Activated T-helper 1 cell treated with anti-CD3 and anti-CD28 coated beads, Interleukin-12 subunit alpha, Interleukin-12 subunit beta, Interleukin-2, Interleukin-4 antibody, amounts not matched to agents 30 ng/mL and 10 ng/mL and 1 ng/mL, durations not matched to agents 14 hours and 24 hours and 36 hours (primary cell): ENCODE results near the gene SPAG16. TPM values are rescaled to one million over a fixed set of nuclear protein-coding genes. Genes with fewer than 3 reads are reported as not detected.
"Not testable (repeated sequence)": the region's sequence is repeated elsewhere in the genome, so short reads cannot be mapped to it uniquely, and the experiment has no call there.

ENCODE experiments used
- DNase-seq: peaks from one replicate; pipeline ENCODE4 v3.0.0; 2021; ENCODE audit warnings: low spot score
- H3K27ac Mint-ChIP-seq: one replicate; pipeline ENCODE4 v1.8.0; 2021; ENCODE audit warnings: mild to moderate bottlenecking, mixed read lengths
- H3K27me3 Mint-ChIP-seq: one replicate; pipeline ENCODE4 v1.8.0; 2022; ENCODE audit warnings: mild to moderate bottlenecking, moderate library complexity, mixed read lengths; ENCODE audit not compliant: insufficient read depth
- H3K36me3 Mint-ChIP-seq: one replicate; pipeline ENCODE4 v1.8.0; 2021; ENCODE audit warnings: low read depth, mixed read lengths
- H3K4me1 Mint-ChIP-seq: one replicate; pipeline ENCODE4 v1.8.0; 2021; ENCODE audit warnings: low read depth, mixed read lengths
- H3K4me3 Mint-ChIP-seq: one replicate; pipeline ENCODE4 v1.8.0; 2021; ENCODE audit warnings: mild to moderate bottlenecking, moderate library complexity, mixed read lengths
- H3K9me3 Mint-ChIP-seq: one replicate; pipeline ENCODE4 v1.8.0; 2021; ENCODE audit warnings: mixed read lengths
- intact Hi-C: fragments of 100-400 bp; cut with micrococcal nuclease; formaldehyde crosslinking; loops from one replicate; pipeline ENCODE4 v1.15.1; 2024
- total RNA-seq: library from RNA; stranded (reverse); gene quantifications from 2 replicates; pipeline ENCODE4 v1.2.3, GENCODE V29; 2022

The SPAG16 gene
- total RNA-seq, 1 donor from 2014 or later, result 7.3 TPM

GRCh38 chr2:213249502-213249901 is 34.8 kb upstream of the SPAG16 start:
- Mint-ChIP-seq H3K27me3 (peaks cover 4% of the 10 kb centered on the region), H3K4me1 (no peaks in the 10 kb centered on the region), H3K36me3 (no peaks in the 10 kb centered on the region), H3K27ac (no peak overlapping the region), H3K4me3 (no peak overlapping the region), H3K9me3 (no peaks in the 10 kb centered on the region)
- DNase-seq, result no peak
- intact Hi-C loops, result no loop called here

- intact Hi-C loops, result loop anchor here (1.0 to 5.0 kb wide), 3 partner anchors 33 to 1581 kb away; partner anchors contain the start of gene SPAG16
- H3K27ac Mint-ChIP-seq, result no peak overlapping the region
Observed at GRCh38 chr2:213251618-213252017, 32.6 kb upstream of the SPAG16 start.

GRCh38 chr2:213252206-213252605 is 32.1 kb upstream of the SPAG16 start:
- Mint-ChIP-seq H3K27ac (no peak overlapping the region), H3K9me3 (no peaks in the 10 kb centered on the region), H3K4me3 (no peak overlapping the region), H3K27me3 (peaks cover 4% of the 10 kb centered on the region), H3K4me1 (no peaks in the 10 kb centered on the region), H3K36me3 (no peaks in the 10 kb centered on the region)
- DNase-seq, result no peak
- intact Hi-C loops, result loop anchor here (1.0 to 5.0 kb wide), 2 partner anchors 32 to 1580 kb away; partner anchors contain the start of gene SPAG16

More at GRCh38 chr2:213251618-213252017, 32.6 kb upstream of the SPAG16 start:
- Mint-ChIP-seq H3K27me3 (peaks cover 4% of the 10 kb centered on the region), H3K4me1 (no peaks in the 10 kb centered on the region), H3K36me3 (no peaks in the 10 kb centered on the region), H3K4me3 (no peak overlapping the region), H3K9me3 (no peaks in the 10 kb centered on the region)
- DNase-seq, result no peak

- Mint-ChIP-seq H3K36me3 (no peaks in the 10 kb centered on the region), H3K4me3 (no peak overlapping the region), H3K27ac (no peak overlapping the region), H3K27me3 (peaks cover 4% of the 10 kb centered on the region), H3K4me1 (no peaks in the 10 kb centered on the region), H3K9me3 (no peaks in the 10 kb centered on the region)
- no peak for DNase-seq
- intact Hi-C loops, result loop anchor here (5.0 kb wide), 1 partner anchor 1579 kb away; no protein-coding TSS in a partner anchor
Observed at GRCh38 chr2:213253162-213253561, 31.1 kb upstream of the SPAG16 start.

- H3K4me3 Mint-ChIP-seq, result no peak overlapping the region
- no peaks in the 10 kb centered on the region for H3K9me3 Mint-ChIP-seq
- no peaks in the 10 kb centered on the region for H3K36me3 Mint-ChIP-seq
- no peak for DNase-seq
- intact Hi-C loops, result no loop called here
- H3K27ac Mint-ChIP-seq, result no peak overlapping the region
- no peaks in the 10 kb centered on the region for H3K27me3 Mint-ChIP-seq
- H3K4me1 Mint-ChIP-seq, result no peaks in the 10 kb centered on the region
Observed at GRCh38 chr2:213259266-213259665, 25.0 kb upstream of the SPAG16 start.

- DNase-seq, result no peak
- no peaks in the 10 kb centered on the region for H3K27me3 Mint-ChIP-seq
Observed at GRCh38 chr2:213261237-213261636, 23.0 kb upstream of the SPAG16 start.

GRCh38 chr2:213261715-213262114 is 22.5 kb upstream of the SPAG16 start:
- intact Hi-C loops, result no loop called here
- no peaks in the 10 kb centered on the region for H3K36me3 Mint-ChIP-seq
- H3K4me1 Mint-ChIP-seq, result no peaks in the 10 kb centered on the region
- no peak overlapping the region for H3K4me3 Mint-ChIP-seq
- H3K27ac Mint-ChIP-seq, result no peak overlapping the region
- no peak for DNase-seq
- no peaks in the 10 kb centered on the region for H3K9me3 Mint-ChIP-seq
- no peaks in the 10 kb centered on the region for H3K27me3 Mint-ChIP-seq

More at GRCh38 chr2:213261237-213261636, 23.0 kb upstream of the SPAG16 start:
- no peaks in the 10 kb centered on the region for H3K36me3 Mint-ChIP-seq
- no peak overlapping the region for H3K27ac Mint-ChIP-seq
- no peak overlapping the region for H3K4me3 Mint-ChIP-seq
- H3K4me1 Mint-ChIP-seq, result no peaks in the 10 kb centered on the region
- intact Hi-C loops, result no loop called here
- no peaks in the 10 kb centered on the region for H3K9me3 Mint-ChIP-seq

- Mint-ChIP-seq H3K27me3 (no peaks in the 10 kb centered on the region), H3K36me3 (no peaks in the 10 kb centered on the region), H3K27ac (no peak overlapping the region), H3K9me3 (no peaks in the 10 kb centered on the region), H3K4me1 (no peaks in the 10 kb centered on the region), H3K4me3 (no peak overlapping the region)
- intact Hi-C loops, result no loop called here
- DNase-seq, result no peak
Observed at GRCh38 chr2:213265679-213266078, 18.6 kb upstream of the SPAG16 start.

GRCh38 chr2:213266421-213266820 is 17.8 kb upstream of the SPAG16 start:
- H3K27me3 Mint-ChIP-seq, result no peaks in the 10 kb centered on the region
- H3K27ac Mint-ChIP-seq, result no peak overlapping the region
- DNase-seq, result no peak
- H3K4me3 Mint-ChIP-seq, result no peak overlapping the region
- H3K4me1 Mint-ChIP-seq, result no peaks in the 10 kb centered on the region
- H3K36me3 Mint-ChIP-seq, result no peaks in the 10 kb centered on the region
- no peaks in the 10 kb centered on the region for H3K9me3 Mint-ChIP-seq
- intact Hi-C loops, result no loop called here

GRCh38 chr2:213271947-213272346 is 12.3 kb upstream of the SPAG16 start:
- DNase-seq, result no peak
- H3K4me1 Mint-ChIP-seq, result no peaks in the 10 kb centered on the region
- peaks cover 5% of the 10 kb centered on the region for H3K9me3 Mint-ChIP-seq
- H3K4me3 Mint-ChIP-seq, result no peak overlapping the region
- intact Hi-C loops, result no loop called here
- no peaks in the 10 kb centered on the region for H3K36me3 Mint-ChIP-seq
- peaks cover 2% of the 10 kb centered on the region for H3K27me3 Mint-ChIP-seq
- H3K27ac Mint-ChIP-seq, result no peak overlapping the region

GRCh38 chr2:213274143-213274542 is 10.1 kb upstream of the SPAG16 start:
- no peak for DNase-seq
- peaks cover 15% of the 10 kb centered on the region for H3K9me3 Mint-ChIP-seq
- H3K27ac Mint-ChIP-seq, result no peak overlapping the region
- no peaks in the 10 kb centered on the region for H3K4me1 Mint-ChIP-seq
- no peak overlapping the region for H3K4me3 Mint-ChIP-seq
- peaks cover 5% of the 10 kb centered on the region for H3K27me3 Mint-ChIP-seq
- intact Hi-C loops, result no loop called here
- no peaks in the 10 kb centered on the region for H3K36me3 Mint-ChIP-seq

GRCh38 chr2:213275265-213275664 is 9.0 kb upstream of the SPAG16 start:
- no peaks in the 10 kb centered on the region for H3K4me1 Mint-ChIP-seq
- peaks cover 16% of the 10 kb centered on the region for H3K9me3 Mint-ChIP-seq
- peaks cover 5% of the 10 kb centered on the region for H3K27me3 Mint-ChIP-seq
- no peak overlapping the region for H3K4me3 Mint-ChIP-seq
- intact Hi-C loops, result no loop called here
- no peak for DNase-seq
- H3K36me3 Mint-ChIP-seq, result no peaks in the 10 kb centered on the region
- no peak overlapping the region for H3K27ac Mint-ChIP-seq

GRCh38 chr2:213277134-213277533 is 7.1 kb upstream of the SPAG16 start:
- intact Hi-C loops, DNase-seq, H3K36me3 Mint-ChIP-seq, H3K27me3 Mint-ChIP-seq, H3K27ac Mint-ChIP-seq, H3K4me3 Mint-ChIP-seq, H3K4me1 Mint-ChIP-seq: not testable (repeated sequence)
- H3K9me3 Mint-ChIP-seq, result peaks cover 16% of the 10 kb centered on the region

- intact Hi-C loops, result no loop called here
- H3K27me3 Mint-ChIP-seq, result peaks cover 6% of the 10 kb centered on the region
- H3K27ac Mint-ChIP-seq, result no peak overlapping the region
- no peak overlapping the region for H3K4me3 Mint-ChIP-seq
- peaks cover 13% of the 10 kb centered on the region for H3K4me1 Mint-ChIP-seq
- no peak for DNase-seq
- H3K9me3 Mint-ChIP-seq, result peaks cover 16% of the 10 kb centered on the region
- H3K36me3 Mint-ChIP-seq, result no peaks in the 10 kb centered on the region
Observed at GRCh38 chr2:213279116-213279620, 5.1 kb upstream of the SPAG16 start.
